Trophoblast cell (in vitro differentiated cells and primary cell): ENCODE results near the gene MOB3C.

ENCODE experiments used
- DNase-seq, 2 donors: peaks; one replicate each; pipeline ENCODE4 v3.0.0-alpha.2; 2016
- H2AFZ ChIP-seq: 2 replicates; pipeline ENCODE4 v1.6.1; 2013; ENCODE audit warnings: low read length, moderate library complexity, mild to moderate bottlenecking; ENCODE audit not compliant: insufficient read depth, poor library complexity
- H2AK5ac ChIP-seq: 2 replicates; pipeline ENCODE4 v1.6.1; 2013; ENCODE audit warnings: mild to moderate bottlenecking, low read length
- H2BK120ac ChIP-seq: 2 replicates; pipeline ENCODE4 v1.6.1; 2013; ENCODE audit warnings: low read length, mild to moderate bottlenecking, moderate library complexity; ENCODE audit not compliant: insufficient read depth, poor library complexity
- H2BK12ac ChIP-seq: 2 replicates; pipeline ENCODE4 v1.6.1; 2013; ENCODE audit warnings: mild to moderate bottlenecking, low read length, moderate library complexity
- H2BK5ac ChIP-seq: 2 replicates; pipeline ENCODE4 v1.6.1; 2013; ENCODE audit warnings: low read length, low read depth, moderate library complexity, mild to moderate bottlenecking; ENCODE audit not compliant: poor library complexity
- H3K14ac ChIP-seq: 2 replicates; pipeline ENCODE4 v1.6.1; 2013; ENCODE audit warnings: mild to moderate bottlenecking, low read length
- H3K18ac ChIP-seq: 2 replicates; pipeline ENCODE4 v1.6.1; 2013; ENCODE audit warnings: mild to moderate bottlenecking, low read length
- H3K23ac ChIP-seq: 2 replicates; pipeline ENCODE4 v1.6.1; 2013; ENCODE audit warnings: low read length
- H3K27ac ChIP-seq: 2 replicates; pipeline ENCODE4 v1.5.1; 2013; ENCODE audit warnings: low read depth, mild to moderate bottlenecking, inconsistent platforms, low read length, moderate library complexity
- H3K27me3 ChIP-seq: 2 replicates; pipeline ENCODE4 v1.6.1; 2013; ENCODE audit warnings: inconsistent platforms, mild to moderate bottlenecking, low read length, moderate library complexity; ENCODE audit not compliant: insufficient read depth
- H3K36me3 ChIP-seq, 2 experiments: 1 replicate in 1 of 2; 2 replicates in 1 of 2; pipeline ENCODE4 v1.6.1; 2013; ENCODE audit warnings: low read length in 2 of 2, mild to moderate bottlenecking in 2 of 2, moderate library complexity in 1 of 2; ENCODE audit not compliant: insufficient read depth in 2 of 2, control insufficient read depth in 1 of 2
- H3K4ac ChIP-seq: 2 replicates; pipeline ENCODE4 v1.6.1; 2013; ENCODE audit warnings: low read depth, mild to moderate bottlenecking, low read length, moderate library complexity
- H3K4me1 ChIP-seq, 2 experiments: 1 replicate in 1 of 2; 2 replicates in 1 of 2; pipeline ENCODE4 v1.6.1; 2013; ENCODE audit warnings: low read length in 2 of 2, mild to moderate bottlenecking in 2 of 2, moderate library complexity in 1 of 2; ENCODE audit not compliant: insufficient read depth in 2 of 2, control insufficient read depth in 1 of 2
- H3K4me2 ChIP-seq: 2 replicates; pipeline ENCODE4 v1.6.1; 2013; ENCODE audit warnings: inconsistent platforms, mild to moderate bottlenecking, low read length, moderate library complexity
- H3K4me3 ChIP-seq: 2 replicates; pipeline ENCODE4 v1.5.1; 2013; ENCODE audit warnings: mild to moderate bottlenecking, low read depth, low read length, inconsistent platforms
- H3K79me1 ChIP-seq: one replicate; pipeline ENCODE4 v1.6.1; 2013; ENCODE audit warnings: low read length
- H3K79me2 ChIP-seq: 2 replicates; pipeline ENCODE4 v1.6.1; 2013; ENCODE audit warnings: low read length, mild to moderate bottlenecking; ENCODE audit not compliant: control insufficient read depth, insufficient read depth, poor library complexity
- H3K9ac ChIP-seq: 2 replicates; pipeline ENCODE4 v1.6.1; 2013; ENCODE audit warnings: mild to moderate bottlenecking, low read length
- H3K9me3 ChIP-seq: 2 replicates; pipeline ENCODE4 v1.6.1; 2013; ENCODE audit warnings: low read depth, mild to moderate bottlenecking, control low read depth, inconsistent platforms, low read length; ENCODE audit not compliant: insufficient read depth
- H4K12ac ChIP-seq: 2 replicates; pipeline ENCODE4 v1.6.1; 2013; ENCODE audit warnings: low read depth, mild to moderate bottlenecking, low read length, moderate library complexity
- H4K8ac ChIP-seq: 2 replicates; pipeline ENCODE4 v1.6.1; 2013; ENCODE audit warnings: low read depth, mild to moderate bottlenecking, low read length, moderate library complexity
- H4K91ac ChIP-seq: one replicate; pipeline ENCODE4 v1.6.1; 2013; ENCODE audit warnings: low read depth, mild to moderate bottlenecking, low read length, moderate library complexity
- WGBS: extraction: QIAGEN DNeasy Blood & Tissue Kit; methylation state at CpG from one replicate; pipeline ENCODE4 v1.1.7; 2013; ENCODE audit warnings: missing lambda C conversion rate; ENCODE audit not compliant: insufficient read length, insufficient coverage; ENCODE audit errors: extremely low coverage; 5-methylcytosine and 5-hydroxymethylcytosine counted together

Gene MOB3C

GRCh38 chr1:46642115-46642680 is 25.6 kb upstream of the MOB3C start:
- no peak overlapping the region for H3K4me2 ChIP-seq
- no peak overlapping the region for H3K9ac ChIP-seq
- H2BK5ac ChIP-seq, result no peak overlapping the region
- no peak overlapping the region for H3K14ac ChIP-seq
- H3K18ac ChIP-seq, result no peak overlapping the region
- no peaks in the 10 kb centered on the region for H3K79me1 ChIP-seq
- no peaks in the 10 kb centered on the region for H3K9me3 ChIP-seq
- H2BK120ac ChIP-seq, result no peak overlapping the region
- no peak overlapping the region for H2AFZ ChIP-seq
- no peak overlapping the region for H2BK12ac ChIP-seq
- H3K4me3 ChIP-seq, result no peak overlapping the region
- H3K79me2 ChIP-seq, result no peaks in the 10 kb centered on the region
- H3K27ac ChIP-seq, result no peak overlapping the region
- H3K27me3 ChIP-seq, result no peaks in the 10 kb centered on the region
- H3K4me1 ChIP-seq, result no peaks in the 10 kb centered on the region
- no peak overlapping the region for H3K23ac ChIP-seq
- H2AK5ac ChIP-seq, result no peak overlapping the region
- H4K91ac ChIP-seq, result no peak overlapping the region
- DNase-seq, result no peak
- peaks cover 0 to 2% of the 10 kb centered on the region in 2 experiments for H3K36me3 ChIP-seq
- H3K4ac ChIP-seq, result no peak overlapping the region
- H4K12ac ChIP-seq, result no peak overlapping the region
- H4K8ac ChIP-seq, result no peak overlapping the region

GRCh38 chr1:46639547-46639946 is 22.9 kb upstream of the MOB3C start:
- H3K9ac ChIP-seq, result no peak overlapping the region
- no peaks in the 10 kb centered on the region for H3K9me3 ChIP-seq
- H4K12ac ChIP-seq, result no peak overlapping the region
- H3K4ac ChIP-seq, result no peak overlapping the region
- no peak overlapping the region for H4K91ac ChIP-seq
- no peak overlapping the region for H2BK120ac ChIP-seq
- H3K18ac ChIP-seq, result no peak overlapping the region
- no peak overlapping the region for H2AK5ac ChIP-seq
- H3K27ac ChIP-seq, result no peak overlapping the region
- H2BK5ac ChIP-seq, result no peak overlapping the region
- H3K79me1 ChIP-seq, result no peaks in the 10 kb centered on the region
- H3K79me2 ChIP-seq, result no peaks in the 10 kb centered on the region
- no peaks in the 10 kb centered on the region for H3K27me3 ChIP-seq
- no CpG with 5 or more reads among the region's 1 CpG for WGBS
- H3K4me2 ChIP-seq, result no peak overlapping the region
- DNase-seq, result no peak
- H3K4me3 ChIP-seq, result no peak overlapping the region
- H4K8ac ChIP-seq, result no peak overlapping the region
- no peaks in the 10 kb centered on the region for H3K4me1 ChIP-seq
- H3K36me3 ChIP-seq, result peaks cover 2 to 6% of the 10 kb centered on the region in 2 experiments
- no peak overlapping the region for H2BK12ac ChIP-seq
- H3K14ac ChIP-seq, result no peak overlapping the region
- no peak overlapping the region for H3K23ac ChIP-seq
- no peak overlapping the region for H2AFZ ChIP-seq

GRCh38 chr1:46638921-46639320 is 22.3 kb upstream of the MOB3C start:
- Histone ChIP-seq H2BK120ac (no peak overlapping the region), H2BK12ac (no peak overlapping the region), H3K14ac (no peak overlapping the region), H3K27me3 (no peaks in the 10 kb centered on the region), H2AFZ (no peak overlapping the region), H3K23ac (no peak overlapping the region), H3K9ac (no peak overlapping the region), H3K27ac (no peak overlapping the region), H3K4me2 (no peak overlapping the region), H3K9me3 (no peaks in the 10 kb centered on the region), H2BK5ac (no peak overlapping the region), H3K79me1 (no peaks in the 10 kb centered on the region), H3K4ac (no peak overlapping the region), H3K4me1 (no peaks in the 10 kb centered on the region), H3K18ac (no peak overlapping the region), H3K36me3 (peaks cover 4 to 9% of the 10 kb centered on the region in 2 experiments), H2AK5ac (no peak overlapping the region), H4K91ac (no peak overlapping the region), H4K12ac (no peak overlapping the region), H3K4me3 (no peak overlapping the region), H4K8ac (no peak overlapping the region), H3K79me2 (no peaks in the 10 kb centered on the region)
- no peak for DNase-seq

- H3K79me2 ChIP-seq, result no peaks in the 10 kb centered on the region
- H2AFZ ChIP-seq, result no peak overlapping the region
- H3K14ac ChIP-seq, result no peak overlapping the region
- no peaks in the 10 kb centered on the region for H3K4me1 ChIP-seq
- no peak overlapping the region for H2AK5ac ChIP-seq
- no peak overlapping the region for H4K91ac ChIP-seq
- H2BK12ac ChIP-seq, result no peak overlapping the region
- H3K18ac ChIP-seq, result no peak overlapping the region
- H3K36me3 ChIP-seq, result peaks cover 4 to 7% of the 10 kb centered on the region in 2 experiments
- H3K79me1 ChIP-seq, result no peaks in the 10 kb centered on the region
- H2BK5ac ChIP-seq, result no peak overlapping the region
- H3K4ac ChIP-seq, result no peak overlapping the region
- no peak for DNase-seq
- H3K9me3 ChIP-seq, result no peaks in the 10 kb centered on the region
- H3K4me2 ChIP-seq, result no peak overlapping the region
- WGBS, result no CpG with 5 or more reads among the region's 2 CpGs
- H3K9ac ChIP-seq, result no peak overlapping the region
- no peak overlapping the region for H4K8ac ChIP-seq
- no peak overlapping the region for H2BK120ac ChIP-seq
- no peaks in the 10 kb centered on the region for H3K27me3 ChIP-seq
- H4K12ac ChIP-seq, result no peak overlapping the region
- no peak overlapping the region for H3K23ac ChIP-seq
- no peak overlapping the region for H3K4me3 ChIP-seq
- H3K27ac ChIP-seq, result no peak overlapping the region
Observed at GRCh38 chr1:46637444-46638083, 21.0 kb upstream of the MOB3C start.
